RWPE1 (cell line): ENCODE results near the gene EFNA1.

Experiments
- CTCF ChIA-PET: fragments of 350-600 bp; sonication (Branson Sonifier 250); formaldehyde crosslinking; extraction: SDS; loops from one replicate; lab custom pipeline; 2021; lab: Yijun Ruan, JAX
- POLR2A ChIA-PET: fragments of 400-600 bp; formaldehyde crosslinking; extraction: SDS; loops from one replicate; lab custom pipeline; 2020; ENCODE audit warnings: antibody characterized with exemption; ENCODE audit not compliant: low non-redundant PET; lab: Yijun Ruan, JAX
- DNase-seq: peaks from one replicate; pipeline ENCODE4 v3.0.0; 2012; ENCODE audit warnings: low spot score
- H3K27ac ChIP-seq: fragments of 450-650 bp; 2 replicates; pipeline ENCODE4 v1.5.1; 2017
- TF ChIP-seq, protein P1 (sequence below): fragments of 450-650 bp; conservative IDR thresholded peaks from 2 replicates; pipeline ENCODE4 v1.5.1; 2017; ENCODE audit warnings: low read depth, mild to moderate bottlenecking

Gene EFNA1

DNA sequence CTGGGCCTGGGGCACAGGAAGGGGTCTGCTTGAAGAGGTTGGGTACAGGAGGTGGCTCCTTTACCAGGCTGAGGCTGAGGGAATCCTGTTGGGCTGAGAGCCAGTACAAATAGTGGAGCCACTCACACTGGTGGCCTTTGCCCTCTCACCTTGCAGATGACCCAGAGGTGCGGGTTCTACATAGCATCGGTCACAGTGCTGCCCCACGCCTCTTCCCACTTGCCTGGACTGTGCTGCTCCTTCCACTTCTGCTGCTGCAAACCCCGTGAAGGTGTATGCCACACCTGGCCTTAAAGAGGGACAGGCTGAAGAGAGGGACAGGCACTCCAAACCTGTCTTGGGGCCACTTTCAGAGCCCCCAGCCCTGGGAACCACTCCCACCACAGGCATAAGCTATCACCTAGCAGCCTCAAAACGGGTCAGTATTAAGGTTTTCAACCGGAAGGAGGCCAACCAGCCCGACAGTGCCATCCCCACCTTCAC lies 6.2 kb downstream of the EFNA1 start:
- ChIA-PET CTCF (interaction anchor here (0.8 to 2.2 kb wide), 3 partner anchors 34 to 116 kb away, joined by 3 to 11 read pairs (median 8); no protein-coding TSS in a partner anchor), POLR2A (interaction anchor here (1.8 kb wide), 1 partner anchor 39 kb away, joined by 7 read pairs; the partner anchor contains the start of gene KRTCAP2)
- TF ChIP-seq, protein P1, sequence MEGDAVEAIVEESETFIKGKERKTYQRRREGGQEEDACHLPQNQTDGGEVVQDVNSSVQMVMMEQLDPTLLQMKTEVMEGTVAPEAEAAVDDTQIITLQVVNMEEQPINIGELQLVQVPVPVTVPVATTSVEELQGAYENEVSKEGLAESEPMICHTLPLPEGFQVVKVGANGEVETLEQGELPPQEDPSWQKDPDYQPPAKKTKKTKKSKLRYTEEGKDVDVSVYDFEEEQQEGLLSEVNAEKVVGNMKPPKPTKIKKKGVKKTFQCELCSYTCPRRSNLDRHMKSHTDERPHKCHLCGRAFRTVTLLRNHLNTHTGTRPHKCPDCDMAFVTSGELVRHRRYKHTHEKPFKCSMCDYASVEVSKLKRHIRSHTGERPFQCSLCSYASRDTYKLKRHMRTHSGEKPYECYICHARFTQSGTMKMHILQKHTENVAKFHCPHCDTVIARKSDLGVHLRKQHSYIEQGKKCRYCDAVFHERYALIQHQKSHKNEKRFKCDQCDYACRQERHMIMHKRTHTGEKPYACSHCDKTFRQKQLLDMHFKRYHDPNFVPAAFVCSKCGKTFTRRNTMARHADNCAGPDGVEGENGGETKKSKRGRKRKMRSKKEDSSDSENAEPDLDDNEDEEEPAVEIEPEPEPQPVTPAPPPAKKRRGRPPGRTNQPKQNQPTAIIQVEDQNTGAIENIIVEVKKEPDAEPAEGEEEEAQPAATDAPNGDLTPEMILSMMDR, result no peak
- H3K27ac ChIP-seq, result peak overlapping the region; percentile 99
- DNase-seq, result no peak

DNA sequence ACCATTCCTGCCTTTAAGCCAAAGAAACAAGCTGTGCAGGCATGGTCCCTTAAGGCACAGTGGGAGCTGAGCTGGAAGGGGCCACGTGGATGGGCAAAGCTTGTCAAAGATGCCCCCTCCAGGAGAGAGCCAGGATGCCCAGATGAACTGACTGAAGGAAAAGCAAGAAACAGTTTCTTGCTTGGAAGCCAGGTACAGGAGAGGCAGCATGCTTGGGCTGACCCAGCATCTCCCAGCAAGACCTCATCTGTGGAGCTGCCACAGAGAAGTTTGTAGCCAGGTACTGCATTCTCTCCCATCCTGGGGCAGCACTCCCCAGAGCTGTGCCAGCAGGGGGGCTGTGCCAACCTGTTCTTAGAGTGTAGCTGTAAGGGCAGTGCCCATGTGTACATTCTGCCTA lies 6.6 kb downstream of the EFNA1 start:
- POLR2A ChIA-PET, result interaction anchor here (1.8 to 2.9 kb wide), 2 partner anchors 9 to 39 kb away, joined by 7 to 14 read pairs; partner anchors contain the start of gene KRTCAP2
- H3K27ac ChIP-seq, result peak overlapping the region; percentile 99
- no peak for DNase-seq
- CTCF ChIA-PET, result interaction anchor here (0.5 to 2.2 kb wide), 5 partner anchors 33 to 198 kb away, joined by 3 to 11 read pairs (median 4); partner anchors contain the start of gene PMVK
- TF ChIP-seq, protein P1, result no peak

DNA sequence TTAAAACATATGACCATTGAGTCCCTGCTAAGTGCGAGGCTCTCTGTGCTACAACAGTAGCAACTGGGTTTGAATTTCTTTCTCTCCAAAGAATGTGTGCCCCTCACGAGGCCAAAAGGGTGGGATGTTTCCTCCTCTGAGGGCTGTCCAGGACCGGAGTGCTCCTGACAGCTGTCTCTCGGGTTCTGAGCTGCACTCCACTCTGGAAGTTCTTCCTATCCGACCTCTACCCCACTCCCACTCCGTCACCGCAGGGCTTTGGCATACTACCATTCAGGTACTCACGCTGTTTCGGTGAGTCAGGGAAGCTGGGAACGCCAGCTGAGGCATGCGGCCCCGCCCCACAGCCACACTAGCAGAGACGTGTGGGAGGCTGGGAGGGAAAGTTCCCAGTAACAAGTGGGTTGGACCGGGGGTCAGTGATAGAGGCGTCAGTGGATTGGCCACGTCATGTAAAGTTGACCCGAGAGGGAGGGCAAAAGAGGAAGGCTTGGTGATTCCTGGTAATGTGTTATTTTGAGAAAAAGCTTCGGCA lies 7.3 kb downstream of the EFNA1 start:
- H3K27ac ChIP-seq, result peak overlapping the region; percentile 99
- TF ChIP-seq, protein P1, result no peak
- peak; percentile 97 for DNase-seq
- ChIA-PET POLR2A (interaction anchor here (0.7 to 2.9 kb wide), 3 partner anchors 10 to 162 kb away, joined by 3 to 14 read pairs (median 7); partner anchors contain the start of gene KRTCAP2), CTCF (interaction anchor here (0.5 to 1.2 kb wide), 8 partner anchors 31 to 203 kb away, joined by 3 to 11 read pairs (median 4); partner anchors contain the start of gene PMVK)

DNA sequence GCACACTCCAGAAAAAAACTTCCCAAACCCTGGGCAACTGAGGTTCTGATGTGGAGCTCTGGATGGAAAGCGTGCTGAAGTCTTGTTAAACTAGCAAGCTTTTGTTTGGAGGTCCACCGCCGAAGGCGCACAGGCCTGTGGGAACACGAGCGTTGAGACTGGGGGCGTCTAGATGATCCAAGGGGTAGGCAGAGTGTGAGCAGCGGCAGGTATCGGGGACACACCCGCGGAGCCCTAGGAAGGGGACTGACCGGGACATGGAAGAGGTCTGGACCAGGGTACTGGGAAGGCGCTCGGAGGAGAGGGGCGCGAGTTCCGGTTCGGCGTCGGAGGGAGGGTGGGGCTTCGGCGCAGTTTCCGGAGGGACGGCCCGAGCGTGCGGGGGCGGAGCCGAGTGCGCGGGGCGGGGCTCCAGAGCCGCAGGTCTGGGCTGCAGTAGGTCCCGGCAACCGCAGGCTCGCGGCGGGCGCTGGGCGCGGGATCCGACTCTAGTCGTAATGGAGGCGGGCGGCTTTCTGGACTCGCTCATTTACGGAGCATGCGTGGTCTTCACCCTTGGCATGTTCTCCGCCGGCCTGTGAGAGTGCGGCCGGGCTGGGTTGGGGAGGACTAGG lies 7.8 kb downstream of the EFNA1 start, which contains the start of gene SLC50A1:
TSS of gene SLC50A1 (plus strand) at position 438 of the 614 bp plus-strand sequence. CDS start at position 498, 60 bp downstream.
- peak; percentile 90 for DNase-seq
- TF ChIP-seq, protein P1, result no peak
- POLR2A ChIA-PET, result interaction anchor here (0.7 to 2.9 kb wide), 4 partner anchors 10 to 163 kb away, joined by 3 to 14 read pairs (median 7); partner anchors contain the start of gene KRTCAP2
- CTCF ChIA-PET, result interaction anchor here (0.5 to 0.9 kb wide), 5 partner anchors 31 to 203 kb away, joined by 3 to 5 read pairs (median 3); no protein-coding TSS in a partner anchor
- peak within 1 kb of the TSS; percentile 99 for H3K27ac ChIP-seq

DNA sequence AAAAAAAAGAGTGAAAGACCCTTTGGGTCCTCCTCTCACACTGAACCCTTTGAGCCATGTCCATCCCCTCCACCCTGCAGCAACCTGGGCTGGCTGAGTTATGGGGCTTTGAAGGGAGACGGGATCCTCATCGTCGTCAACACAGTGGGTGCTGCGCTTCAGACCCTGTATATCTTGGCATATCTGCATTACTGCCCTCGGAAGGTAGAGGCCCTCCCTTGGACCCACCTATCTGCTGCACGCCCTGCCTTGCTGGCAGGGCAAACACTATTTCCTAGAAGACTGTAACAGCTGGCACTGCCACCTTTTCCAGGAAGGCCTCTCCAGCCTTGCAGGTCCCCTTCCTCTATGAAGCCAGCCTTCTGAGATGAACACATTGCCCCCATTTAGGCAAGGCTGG lies 9.1 kb downstream of the EFNA1 start:
- H3K27ac ChIP-seq, result peak overlapping the region; percentile 99
- ChIA-PET CTCF (interaction anchor here (0.7 to 1.8 kb wide), 3 partner anchors 31 to 51 kb away, joined by 4 to 5 read pairs (median 4); no protein-coding TSS in a partner anchor), POLR2A (interaction anchor here (2.9 kb wide), 1 partner anchor 11 kb away, joined by 14 read pairs; no protein-coding TSS in a partner anchor)
- DNase-seq, result no peak
- TF ChIP-seq, protein P1, result no peak
